Erythroblast (primary cell): ENCODE measurements around the gene VNN1.

Source experiments
- DNase-seq, 2 experiments: peaks; one replicate each; lab custom pipeline; 2025; lab: John Stamatoyannopoulos, UW
- GATA1 ChIP-seq: IDR thresholded peaks from 2 replicates; pipeline ENCODE4 v1.6.1; 2011; ENCODE audit warnings: low read depth, mild to moderate bottlenecking, control low read depth, low read length, moderate library complexity
- POLR2A ChIP-seq: IDR thresholded peaks from 2 replicates; pipeline ENCODE4 v1.6.1; 2011; ENCODE audit warnings: mild to moderate bottlenecking, low read length

Gene VNN1, protein sequence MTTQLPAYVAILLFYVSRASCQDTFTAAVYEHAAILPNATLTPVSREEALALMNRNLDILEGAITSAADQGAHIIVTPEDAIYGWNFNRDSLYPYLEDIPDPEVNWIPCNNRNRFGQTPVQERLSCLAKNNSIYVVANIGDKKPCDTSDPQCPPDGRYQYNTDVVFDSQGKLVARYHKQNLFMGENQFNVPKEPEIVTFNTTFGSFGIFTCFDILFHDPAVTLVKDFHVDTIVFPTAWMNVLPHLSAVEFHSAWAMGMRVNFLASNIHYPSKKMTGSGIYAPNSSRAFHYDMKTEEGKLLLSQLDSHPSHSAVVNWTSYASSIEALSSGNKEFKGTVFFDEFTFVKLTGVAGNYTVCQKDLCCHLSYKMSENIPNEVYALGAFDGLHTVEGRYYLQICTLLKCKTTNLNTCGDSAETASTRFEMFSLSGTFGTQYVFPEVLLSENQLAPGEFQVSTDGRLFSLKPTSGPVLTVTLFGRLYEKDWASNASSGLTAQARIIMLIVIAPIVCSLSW

DNA sequence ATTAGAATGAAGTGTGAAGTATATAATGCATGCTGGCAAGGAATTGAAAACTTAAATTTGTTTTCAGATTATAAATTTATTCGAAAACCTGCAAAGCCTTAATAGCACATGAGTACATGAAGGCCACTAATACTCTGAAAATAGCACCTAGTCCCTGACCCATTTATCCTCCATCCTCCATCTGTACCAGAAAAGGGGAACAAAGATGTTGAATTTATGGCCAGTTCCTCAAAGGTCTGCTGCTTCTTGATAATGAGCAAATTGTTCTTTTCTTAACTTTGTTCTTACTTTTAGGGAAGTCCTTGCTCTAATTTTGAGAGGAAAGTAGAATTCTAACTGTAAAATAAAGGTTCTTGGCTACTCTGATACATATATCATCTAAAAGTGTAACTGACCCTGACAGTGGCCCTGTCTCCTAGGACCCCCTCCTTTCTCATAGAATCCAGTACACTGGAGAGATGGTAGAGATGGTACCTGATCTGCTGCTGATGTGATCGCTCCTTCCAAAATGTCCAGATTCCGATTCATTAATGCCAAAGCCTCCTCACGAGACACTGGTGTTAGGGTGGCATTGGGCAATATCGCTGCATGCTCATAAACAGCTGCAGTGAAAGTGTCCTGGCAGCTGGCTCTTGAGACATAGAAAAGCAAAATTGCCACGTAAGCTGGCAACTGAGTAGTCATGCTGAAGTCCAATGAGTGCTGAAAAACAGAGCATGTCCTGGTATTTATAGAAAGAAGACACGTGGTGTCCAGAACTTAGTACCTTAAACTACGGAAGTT, at the start of gene VNN1:
Gene VNN1 (minus strand): TSS at position 704 of the 783 bp plus-strand sequence. CDS start 20 bp downstream, at position 684.
- peak in 1 of 2 experiments; percentile 5 for DNase-seq
- TF ChIP-seq POLR2A (no peak), GATA1 (no peak)

DNA sequence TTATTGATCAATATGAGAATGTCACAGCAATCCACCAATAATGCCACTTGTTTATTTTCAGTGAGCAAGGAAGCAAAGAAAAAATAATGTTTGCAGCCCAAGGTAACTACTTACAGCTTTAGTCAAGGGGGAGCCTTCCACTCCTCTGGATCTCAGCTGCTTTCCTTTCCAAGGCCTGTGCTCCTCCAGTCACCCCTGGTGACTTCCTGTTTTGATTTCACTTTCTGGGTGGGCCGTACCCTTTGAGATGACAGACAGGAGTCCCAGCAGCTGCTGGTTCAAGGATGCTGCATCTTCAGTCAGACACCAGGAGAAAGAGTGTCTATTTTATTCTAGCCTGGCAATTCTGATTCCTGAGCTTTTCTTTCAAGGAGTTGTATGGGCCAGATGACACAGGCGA, 49.4 kb upstream of the VNN1 start:
- DNase-seq: no peak
- TF ChIP-seq POLR2A: no peak
- TF ChIP-seq GATA1: no peak

DNA sequence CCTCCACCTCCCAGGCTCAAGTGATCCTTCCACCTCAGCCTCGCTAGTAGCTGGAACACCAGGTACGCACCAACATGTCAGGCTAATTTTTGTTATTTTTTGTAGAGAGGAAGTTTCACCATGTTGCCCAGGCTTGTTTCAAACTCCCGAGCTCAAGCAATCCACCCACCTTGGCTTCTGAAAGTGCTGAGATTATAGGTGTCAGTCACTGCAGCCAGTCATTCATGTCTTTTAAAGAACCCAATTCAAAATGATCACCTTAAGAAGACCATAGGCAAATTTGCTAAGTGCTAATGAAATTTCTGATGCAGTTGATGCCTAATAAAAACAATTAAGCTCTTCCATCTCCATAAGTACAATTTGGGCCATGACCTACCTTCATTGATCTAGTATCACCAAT, 46.4 kb upstream of the VNN1 start:
- DNase-seq: no peak
- no peak for TF ChIP-seq POLR2A
- no peak for TF ChIP-seq GATA1

DNA sequence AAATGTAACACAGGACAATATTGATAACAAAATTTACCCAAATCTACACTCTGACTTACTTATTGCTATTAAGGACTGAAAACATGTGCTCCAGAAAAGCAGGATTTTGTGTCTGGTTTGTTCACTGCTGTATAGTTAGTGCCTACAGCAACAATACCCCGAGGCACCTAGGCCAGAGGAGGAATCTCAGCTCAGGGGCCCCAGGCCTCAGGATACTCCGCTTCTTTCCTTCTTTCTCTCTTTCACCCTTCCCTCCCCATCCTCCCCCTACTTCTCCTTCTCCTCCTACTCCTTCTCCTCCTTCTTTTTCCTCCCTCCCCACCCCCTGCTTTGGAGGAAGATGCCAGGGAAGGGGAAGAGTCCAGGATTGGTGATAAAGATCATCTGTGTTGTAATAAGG, 44.8 kb upstream of the VNN1 start:
- DNase-seq: no peak
- TF ChIP-seq GATA1 (no peak), POLR2A (no peak)

DNA sequence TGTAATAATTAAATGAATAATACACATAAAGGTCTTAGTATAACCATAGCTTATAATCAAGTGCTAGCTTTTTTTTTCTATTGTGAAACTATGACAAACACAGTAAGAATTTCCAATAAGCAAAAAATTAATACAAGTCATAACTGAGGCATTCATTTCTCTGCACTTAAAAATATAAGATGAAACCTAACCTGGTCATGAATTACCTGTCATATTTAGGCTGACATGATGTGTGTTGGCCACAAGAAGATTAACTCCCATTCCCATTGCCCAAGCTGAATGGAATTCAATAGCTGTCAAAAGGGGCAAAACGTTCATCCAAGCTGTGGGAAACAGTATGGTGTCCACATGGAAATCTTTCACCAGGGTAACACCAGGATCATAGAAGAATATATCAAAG, 38.4 kb upstream of the VNN1 start:
- DNase-seq: no peak
- TF ChIP-seq GATA1: no peak
- no peak for TF ChIP-seq POLR2A

DNA sequence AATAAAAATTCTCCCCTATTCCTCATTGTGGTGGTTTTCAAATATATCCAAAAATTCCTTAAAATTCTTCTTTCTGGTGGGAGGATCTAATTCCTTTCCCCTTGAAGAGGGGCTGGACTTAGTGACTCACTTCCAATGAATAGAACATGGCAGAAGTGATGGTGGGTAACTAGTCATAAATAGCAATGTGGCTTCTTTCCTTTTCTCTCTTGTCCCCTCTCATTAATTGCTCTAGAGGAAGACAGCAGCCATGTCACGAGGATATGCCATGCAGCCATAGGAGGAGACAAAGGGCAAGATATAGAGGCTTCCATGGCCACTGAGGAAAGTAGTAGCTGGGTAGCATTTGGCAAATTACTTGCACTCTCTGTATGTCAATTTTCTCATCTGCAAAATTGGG, 38.0 kb upstream of the VNN1 start:
- no peak for TF ChIP-seq GATA1
- no peak for TF ChIP-seq POLR2A
- DNase-seq: no peak

DNA sequence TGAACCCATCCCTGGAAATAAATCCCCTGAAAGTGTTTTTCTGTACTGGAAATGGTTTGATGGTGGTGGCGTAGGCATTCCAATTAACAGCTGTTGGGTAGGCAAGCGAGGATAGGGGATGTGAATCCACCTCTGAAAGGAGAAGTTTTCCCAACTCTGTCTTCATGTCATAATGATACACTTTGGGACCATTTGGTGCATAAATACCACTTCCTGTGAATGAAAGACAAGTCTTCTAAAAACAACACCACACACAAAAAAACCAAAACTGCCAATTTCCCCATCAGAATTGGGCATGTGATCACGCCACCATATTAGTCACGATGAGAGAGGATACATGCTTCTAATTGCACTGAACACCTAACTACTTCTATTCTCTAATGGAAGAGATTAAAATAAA, 37.5 kb upstream of the VNN1 start:
- no peak for TF ChIP-seq GATA1
- TF ChIP-seq POLR2A: no peak
- DNase-seq: no peak

DNA sequence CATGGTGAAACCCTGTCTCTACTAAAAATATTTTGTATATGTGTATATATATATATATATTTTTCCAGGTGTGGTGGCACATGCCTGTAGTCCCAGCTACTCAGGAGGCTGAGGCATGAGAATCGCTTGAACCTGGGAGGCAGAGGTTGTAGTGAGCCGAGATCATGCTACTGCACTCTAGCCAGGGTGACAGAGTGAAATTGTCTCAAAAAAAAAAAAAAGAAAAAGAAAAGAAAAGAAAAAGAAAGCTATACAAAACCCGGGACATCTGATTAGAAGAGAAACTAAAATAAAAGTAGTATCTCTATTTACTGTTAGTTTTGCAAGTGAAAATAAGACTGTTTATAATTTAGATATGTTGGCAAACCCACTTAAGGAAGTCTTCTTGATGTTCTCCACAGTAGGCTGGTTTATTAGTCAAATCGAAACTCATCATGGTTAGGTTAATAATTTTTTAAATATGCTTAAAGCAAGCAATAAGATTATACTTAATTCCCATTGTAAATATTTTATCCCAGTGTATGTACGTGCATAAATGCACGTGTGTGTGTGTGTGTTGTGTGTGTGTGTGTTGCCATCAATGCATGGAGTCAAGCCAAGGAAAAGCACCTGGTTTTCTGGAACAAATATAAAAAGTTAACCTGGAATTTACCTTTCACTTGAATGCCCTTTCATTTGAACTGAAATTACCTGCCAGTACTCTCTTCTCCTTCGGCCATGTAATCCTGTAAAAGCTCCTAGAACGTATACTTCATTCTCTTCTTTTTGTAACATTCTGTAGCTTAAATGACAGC, 36.8 kb upstream of the VNN1 start:
- no peak for DNase-seq
- TF ChIP-seq GATA1 (no peak), POLR2A (no peak)

DNA sequence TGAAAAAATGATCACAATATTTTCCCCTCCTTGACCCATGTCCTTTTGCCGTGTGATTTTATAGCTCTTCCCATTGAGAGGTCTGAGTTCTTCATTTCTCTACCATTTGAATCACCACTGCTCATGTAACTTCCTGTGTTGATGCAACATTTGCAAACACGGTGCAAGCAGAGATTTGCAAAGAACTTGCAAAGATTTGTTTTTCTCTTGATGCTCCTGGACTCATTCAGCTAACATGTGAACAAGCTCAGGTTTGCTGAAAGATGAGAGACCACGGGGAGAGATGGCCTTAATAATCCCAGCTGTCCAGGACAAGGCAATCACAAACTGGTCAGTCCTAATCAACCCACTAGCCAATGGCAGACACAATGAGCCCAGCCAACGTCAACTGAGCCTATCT, 35.3 kb upstream of the VNN1 start:
- DNase-seq: peak in 1 of 2 experiments; percentile 7
- TF ChIP-seq POLR2A: no peak
- no peak for TF ChIP-seq GATA1

DNA sequence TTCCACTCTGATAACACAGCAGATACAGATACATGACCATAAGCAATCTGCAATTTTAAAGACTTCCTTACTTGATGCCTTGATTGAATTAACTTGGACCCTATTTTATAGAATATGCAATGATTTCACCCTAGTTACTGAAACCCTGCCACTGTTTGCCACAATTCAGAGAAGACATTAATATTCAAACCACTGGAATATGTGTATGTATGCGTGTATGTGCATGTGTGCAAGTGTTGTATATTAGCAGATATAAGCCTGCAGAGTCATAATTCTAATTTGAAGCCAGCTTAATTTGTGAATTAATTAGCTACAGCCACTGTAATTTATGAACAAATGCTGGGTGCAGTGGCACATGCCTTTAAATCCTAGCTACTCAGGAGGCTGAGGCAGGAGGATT, 34.6 kb upstream of the VNN1 start:
- DNase-seq: no peak
- TF ChIP-seq POLR2A (no peak), GATA1 (no peak)

DNA sequence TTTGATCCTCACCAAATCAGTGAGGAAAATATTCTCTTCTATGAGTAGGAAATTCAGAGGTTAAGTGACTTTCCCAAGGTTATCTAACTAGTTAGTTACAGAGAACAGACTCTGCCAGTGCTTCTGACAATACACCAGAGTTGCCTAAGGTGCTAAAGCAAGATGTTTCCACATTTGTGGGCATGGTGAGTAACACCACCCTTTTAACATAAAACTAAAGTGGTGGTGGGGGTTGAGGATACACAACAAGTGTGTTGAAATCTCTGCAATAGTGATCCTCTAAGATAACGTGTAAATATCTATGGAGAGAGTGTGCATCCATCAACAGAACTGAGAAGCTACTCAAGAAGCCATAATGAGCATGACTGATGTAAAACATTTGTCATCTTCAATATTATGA, 32.2 kb upstream of the VNN1 start:
- DNase-seq: no peak
- TF ChIP-seq POLR2A: no peak

DNA sequence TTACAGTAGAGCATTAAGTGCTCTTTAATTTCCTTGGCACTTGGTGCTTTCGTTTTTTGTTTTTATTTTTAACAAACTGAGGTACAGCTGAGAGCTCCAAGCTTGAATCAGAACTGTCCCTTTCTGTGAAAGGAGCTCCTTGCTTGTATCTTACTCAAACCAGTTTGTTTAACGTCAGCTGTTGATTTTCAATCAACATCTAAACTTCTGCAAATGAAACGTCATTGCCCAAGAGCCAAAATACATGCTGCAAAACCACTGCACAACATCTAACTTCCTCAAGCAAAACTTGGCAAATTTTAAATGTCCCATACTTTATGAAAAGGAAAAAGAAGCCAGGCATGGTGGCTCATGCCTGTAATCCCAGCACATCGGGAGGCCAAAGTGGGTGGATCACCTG, 28.6 kb upstream of the VNN1 start:
- TF ChIP-seq GATA1: no peak
- TF ChIP-seq POLR2A: no peak
- no peak for DNase-seq

DNA sequence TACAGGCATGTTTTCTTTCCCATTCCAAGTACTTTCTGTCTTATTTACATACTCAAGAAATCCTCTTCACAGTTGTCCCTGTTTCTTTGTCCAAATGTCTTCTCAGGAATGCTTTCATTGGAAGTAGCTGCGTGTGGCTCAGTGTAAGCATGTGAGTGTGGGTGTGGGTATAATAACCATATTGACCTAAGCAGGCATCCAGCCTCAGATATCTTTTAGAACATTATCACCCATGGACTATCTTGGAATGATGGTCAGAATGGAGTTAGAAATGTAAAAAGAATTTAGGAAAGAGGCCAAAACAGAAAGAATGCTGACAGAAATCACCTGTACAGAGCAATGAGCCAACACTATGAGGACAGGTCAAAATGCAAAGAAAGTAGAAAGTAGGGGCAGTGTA, 27.4 kb upstream of the VNN1 start:
- DNase-seq: no peak
- no peak for TF ChIP-seq POLR2A
- TF ChIP-seq GATA1: no peak

DNA sequence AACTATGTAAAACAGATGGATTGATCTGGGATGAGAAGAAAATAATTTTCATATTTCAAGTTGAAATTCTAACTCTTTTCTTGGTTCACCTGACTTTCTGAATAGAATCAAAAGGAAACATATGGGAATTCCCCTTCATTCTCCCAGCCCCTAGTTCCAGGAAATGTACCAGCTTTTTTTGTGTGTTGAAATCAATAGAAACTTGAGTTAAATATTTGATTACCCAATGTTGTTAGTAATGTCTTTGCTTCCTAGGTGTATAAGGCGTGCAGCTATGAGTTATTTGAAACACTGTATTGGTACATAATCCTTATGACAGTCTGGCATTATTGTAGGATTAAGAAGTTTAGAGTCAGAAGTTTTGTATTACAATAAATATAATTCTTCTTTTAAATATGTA, 22.4 kb upstream of the VNN1 start:
- DNase-seq: no peak
- TF ChIP-seq POLR2A: no peak
- TF ChIP-seq GATA1: no peak
